Lower leg skin (tissue), 4 donors: ENCODE data around the gene FASTKD3. TPM values are rescaled to one million over a fixed set of nuclear protein-coding genes. Genes with fewer than 3 reads are reported as not detected.

Source experiments
- DNase-seq, 2 donors: peaks; one replicate each; pipeline ENCODE4 v3.0.0-alpha.2; 2019; ENCODE audit warnings: low spot score in 2 of 2
- H3K4me3 ChIP-seq: fragments of 200-600 bp; sonication (generic); 2 replicates; pipeline ENCODE4 v1.5.1; 2017; ENCODE audit warnings: mild to moderate bottlenecking, low read depth; ENCODE audit not compliant: poor library complexity, severe bottlenecking
- POLR2A ChIP-seq, 2 donors: fragments of 450-650 bp; IDR thresholded peaks; one replicate each; pipeline ENCODE4 v1.6.1; 2016 to 2017; ENCODE audit warnings: antibody characterized with exemption in 2 of 2, mild to moderate bottlenecking in 1 of 2, moderate library complexity in 1 of 2
- WGBS, 2 donors: methylation state at CpG; one replicate each; pipeline ENCODE4 v1.1.5; 2018; 5-methylcytosine and 5-hydroxymethylcytosine counted together
- intact Hi-C: fragments of 100-400 bp; cut with DNase I; formaldehyde crosslinking; loops from one replicate; pipeline ENCODE4 v1.15.0; 2023; ENCODE audit warnings: low total_unique reads
- total RNA-seq, 4 donors: library from RNA; depleted of rRNA; stranded (reverse); fragments of >200 nt; gene quantifications; one replicate each; pipeline ENCODE4 v1.1.0, GENCODE V29; 2016
- TF ChIP-seq, protein P1 (sequence below), 3 donors: fragments of 450-650 bp; IDR thresholded peaks; one replicate each; pipeline ENCODE4 v1.5.1; 2016; ENCODE audit warnings: antibody characterized with exemption in 3 of 3, mild to moderate bottlenecking in 3 of 3, moderate library complexity in 2 of 3

Gene FASTKD3
- total RNA-seq, 4 donors from 2014 or later = 6.0 to 17.6 (median 8.4) TPM

DNA sequence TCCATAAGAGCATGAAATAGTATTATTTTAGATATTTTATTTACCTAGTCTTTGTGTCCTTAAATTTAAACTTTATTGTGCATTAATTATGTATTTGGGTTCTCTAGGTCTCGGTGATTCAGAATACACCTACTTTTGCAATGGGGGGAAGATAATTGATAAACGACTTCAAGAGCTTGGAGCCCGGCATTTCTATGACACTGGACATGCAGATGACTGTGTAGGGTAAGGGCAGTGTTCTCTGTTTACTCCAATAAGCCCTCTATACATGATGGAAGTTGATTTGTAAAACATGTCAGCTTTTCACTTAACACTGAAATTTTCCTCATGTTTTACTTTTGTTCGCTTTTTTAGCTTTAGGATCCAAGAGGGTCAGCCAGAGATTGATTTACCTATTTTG, 6.3 kb upstream of the FASTKD3 start:
- no peak overlapping the region for H3K4me3 ChIP-seq
- TF ChIP-seq, protein P1, sequence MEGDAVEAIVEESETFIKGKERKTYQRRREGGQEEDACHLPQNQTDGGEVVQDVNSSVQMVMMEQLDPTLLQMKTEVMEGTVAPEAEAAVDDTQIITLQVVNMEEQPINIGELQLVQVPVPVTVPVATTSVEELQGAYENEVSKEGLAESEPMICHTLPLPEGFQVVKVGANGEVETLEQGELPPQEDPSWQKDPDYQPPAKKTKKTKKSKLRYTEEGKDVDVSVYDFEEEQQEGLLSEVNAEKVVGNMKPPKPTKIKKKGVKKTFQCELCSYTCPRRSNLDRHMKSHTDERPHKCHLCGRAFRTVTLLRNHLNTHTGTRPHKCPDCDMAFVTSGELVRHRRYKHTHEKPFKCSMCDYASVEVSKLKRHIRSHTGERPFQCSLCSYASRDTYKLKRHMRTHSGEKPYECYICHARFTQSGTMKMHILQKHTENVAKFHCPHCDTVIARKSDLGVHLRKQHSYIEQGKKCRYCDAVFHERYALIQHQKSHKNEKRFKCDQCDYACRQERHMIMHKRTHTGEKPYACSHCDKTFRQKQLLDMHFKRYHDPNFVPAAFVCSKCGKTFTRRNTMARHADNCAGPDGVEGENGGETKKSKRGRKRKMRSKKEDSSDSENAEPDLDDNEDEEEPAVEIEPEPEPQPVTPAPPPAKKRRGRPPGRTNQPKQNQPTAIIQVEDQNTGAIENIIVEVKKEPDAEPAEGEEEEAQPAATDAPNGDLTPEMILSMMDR (IDR thresholded peaks at IDR 0.05) = no peak
- no peak for TF ChIP-seq POLR2A (IDR thresholded peaks at IDR 0.05)
- 95 to 97% methylated on average over 4 of the region's 4 CpGs for WGBS, 2 donors
- DNase-seq = no peak
- intact Hi-C loops = no loop called here

DNA sequence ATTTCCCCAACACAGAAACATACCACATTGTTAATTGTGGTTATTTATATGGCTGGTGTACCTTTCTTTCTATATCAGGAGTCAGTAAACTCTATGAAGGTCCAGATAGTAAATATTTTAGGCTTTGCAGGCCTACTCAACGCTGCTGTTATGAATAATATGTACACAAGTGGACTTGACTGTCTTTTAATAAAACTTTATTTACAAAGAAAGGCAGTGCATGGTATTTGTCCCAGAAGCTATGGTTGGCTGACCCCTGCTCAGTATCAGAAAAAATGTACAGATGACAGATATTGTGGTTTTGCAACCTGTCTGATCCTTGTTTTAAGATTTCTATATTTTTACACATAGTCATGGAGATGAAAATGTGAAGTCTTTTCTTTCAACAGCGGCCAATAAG, 5.8 kb upstream of the FASTKD3 start:
- no peak for DNase-seq
- WGBS, 2 donors = 99 to 100% methylated on average over 2 of the region's 2 CpGs
- H3K4me3 ChIP-seq = no peak overlapping the region
- TF ChIP-seq, protein P1 (IDR thresholded peaks at IDR 0.05) = no peak
- TF ChIP-seq POLR2A (IDR thresholded peaks at IDR 0.05) = no peak
- intact Hi-C loops = no loop called here

DNA sequence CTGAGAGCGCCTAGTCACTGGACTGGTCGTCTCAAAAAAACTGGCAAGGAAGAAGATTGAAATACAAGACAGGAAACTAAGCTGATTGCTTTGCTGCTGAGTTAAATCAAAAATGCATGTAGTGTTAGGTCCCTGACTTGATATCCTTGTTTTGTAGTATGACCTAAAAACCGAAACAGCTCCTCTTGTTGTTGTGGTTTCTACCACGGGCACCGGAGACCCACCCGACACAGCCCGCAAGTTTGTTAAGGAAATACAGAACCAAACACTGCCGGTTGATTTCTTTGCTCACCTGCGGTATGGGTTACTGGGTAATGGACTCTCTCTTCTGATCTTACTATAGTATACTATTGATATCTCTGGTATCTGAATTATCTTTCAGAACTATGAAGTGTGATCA, 4.4 kb upstream of the FASTKD3 start:
- no peak for TF ChIP-seq POLR2A (IDR thresholded peaks at IDR 0.05)
- TF ChIP-seq, protein P1 (IDR thresholded peaks at IDR 0.05) = no peak
- H3K4me3 ChIP-seq = no peak overlapping the region
- intact Hi-C loops = no loop called here
- WGBS, 2 donors = 87 to 88% methylated on average over 9 of the region's 9 CpGs
- no peak for DNase-seq

DNA sequence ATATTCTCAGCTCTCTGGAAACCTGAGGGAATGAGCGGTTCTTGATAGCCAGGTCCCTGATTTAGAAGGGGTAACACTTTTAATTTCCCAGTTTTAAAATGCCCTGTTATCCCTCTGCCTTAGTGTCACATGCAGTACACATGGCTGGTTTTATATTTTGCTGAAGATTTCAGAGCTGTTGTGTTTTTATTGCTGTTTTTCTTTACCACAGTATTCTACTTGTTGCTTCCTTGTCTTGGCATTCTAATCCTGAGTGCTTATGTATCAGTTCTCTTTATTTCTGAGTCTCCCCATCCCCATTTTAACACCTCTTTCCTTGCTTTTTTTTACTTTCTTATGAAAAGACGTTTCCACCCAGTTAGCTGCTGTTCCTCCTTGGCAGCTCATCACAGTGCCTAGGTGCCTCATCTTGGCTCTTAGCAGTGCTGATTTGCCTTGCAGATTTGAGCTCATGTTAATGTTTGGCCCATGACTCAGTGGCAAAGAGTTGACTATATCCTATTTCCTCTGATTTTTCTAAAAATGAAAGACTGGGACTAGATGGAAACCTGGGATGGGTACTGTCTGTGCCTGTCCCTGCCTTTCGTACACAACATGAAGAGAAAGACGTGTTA, 3.8 kb upstream of the FASTKD3 start:
- 72 to 77% methylated on average over 4 of the region's 4 CpGs for WGBS, 2 donors
- TF ChIP-seq, protein P1 (IDR thresholded peaks at IDR 0.05) = no peak
- TF ChIP-seq POLR2A (IDR thresholded peaks at IDR 0.05) = no peak
- intact Hi-C loops = no loop called here
- H3K4me3 ChIP-seq = no peak overlapping the region
- no peak for DNase-seq

DNA sequence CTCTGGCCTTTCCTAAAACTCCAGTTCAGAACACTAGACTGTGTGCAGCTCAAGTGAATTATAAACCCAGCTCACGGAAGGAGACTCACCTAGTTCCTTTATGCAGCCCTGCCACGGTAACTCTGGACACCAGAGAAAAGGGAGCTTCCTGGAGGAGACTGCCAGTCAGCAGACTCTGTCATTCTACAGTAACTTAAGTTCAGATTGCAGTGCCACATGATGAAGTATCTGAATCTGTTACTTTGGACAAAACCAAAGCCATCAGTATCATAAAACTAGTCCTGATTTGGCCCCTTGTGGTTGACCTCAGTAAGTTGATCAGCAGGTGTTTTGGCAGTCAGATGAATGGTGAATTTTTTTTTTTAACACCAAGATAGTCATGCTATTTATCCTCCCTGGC, 2.8 kb upstream of the FASTKD3 start:
- intact Hi-C loops = no loop called here
- WGBS, 2 donors = 77 to 87% methylated on average over 2 of the region's 2 CpGs
- no peak overlapping the region for H3K4me3 ChIP-seq
- no peak for DNase-seq
- TF ChIP-seq POLR2A (IDR thresholded peaks at IDR 0.05) = no peak
- TF ChIP-seq, protein P1 (IDR thresholded peaks at IDR 0.05) = no peak
